ENCODE data around the gene SLC27A5.

DNA sequence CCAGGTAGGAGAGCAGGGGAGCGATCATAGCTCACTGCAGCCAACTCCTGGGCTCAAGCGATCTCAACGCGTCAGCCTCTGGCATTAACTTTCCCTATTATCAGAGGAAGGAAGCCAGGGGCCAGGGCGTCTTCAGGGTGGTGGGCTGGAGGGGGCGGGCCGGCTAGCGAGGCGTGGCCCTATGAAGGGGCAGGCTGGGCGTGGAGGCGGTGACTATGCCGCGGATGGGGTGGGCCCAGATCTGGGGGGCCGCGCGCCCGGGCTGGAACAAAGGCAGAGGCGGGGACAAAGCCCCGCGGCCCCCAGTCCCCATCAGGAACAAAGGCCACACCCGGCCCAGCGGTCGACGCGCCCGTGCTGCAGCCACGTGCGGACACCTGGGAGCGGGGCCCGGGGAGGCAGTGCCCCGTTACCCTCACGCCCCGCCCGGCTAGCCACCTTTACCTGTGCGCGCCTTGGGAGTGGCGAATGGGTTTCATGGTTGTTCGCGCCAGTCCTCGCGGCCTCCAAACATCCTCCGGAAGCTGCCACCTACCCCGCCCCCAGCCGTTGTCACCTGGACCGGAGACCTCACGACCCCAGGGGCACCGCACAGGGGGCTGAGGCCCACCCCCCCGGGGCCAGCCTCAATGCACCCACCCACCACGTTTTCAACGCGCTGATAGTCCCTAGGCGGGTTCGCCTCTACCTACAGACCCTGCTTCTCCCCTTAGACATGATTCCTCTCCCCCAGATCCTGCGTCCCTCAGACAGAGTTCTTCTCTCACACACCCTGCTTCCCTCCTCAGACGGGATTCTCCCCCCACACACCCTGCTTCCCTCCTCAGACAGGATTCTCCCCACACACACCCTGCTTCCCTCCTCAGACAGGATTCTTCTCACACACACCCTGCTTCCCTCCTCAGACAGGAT is 26.7 kb upstream of the SLC27A5 start:
- TF ChIP-seq CTCF (IDR thresholded peaks at IDR 0.05; ENCODE audit: poor library complexity): no peak
- no peak for TF ChIP-seq EZH2phosphoT487 (IDR thresholded peaks at IDR 0.05; ENCODE audit: low read depth, severe bottlenecking, unreplicated experiment)
- TF ChIP-seq EZH2 (IDR thresholded peaks at IDR 0.05; ENCODE audit: borderline replicate concordance): no peak

All from hepatocyte (in vitro differentiated cells).